Right cardiac atrium (tissue), 5 donors: ENCODE data around the gene INS. TPM values are rescaled to one million over a fixed set of nuclear protein-coding genes. Genes with fewer than 3 reads are reported as not detected.

ENCODE experiments used
- ATAC-seq, 2 donors: fragments of 200-7000 bp; cut with Tn5 transposase; one replicate each; pipeline versions ENCODE4 v1.8.0 to v1.9.1; 2020; ENCODE audit warnings: moderate library complexity in 2 of 2, mild to moderate bottlenecking in 1 of 2
- DNase-seq, 3 donors: peaks; one replicate each; pipeline ENCODE4 v3.0.0-alpha.2; 2020
- H3K27ac ChIP-seq: one replicate; pipeline ENCODE4 v1.5.1; 2013; ENCODE audit warnings: mild to moderate bottlenecking, low read length, control low read depth, moderate library complexity
- H3K27me3 ChIP-seq: one replicate; pipeline ENCODE4 v1.6.1; 2013; ENCODE audit not compliant: control insufficient read depth, insufficient read depth
- H3K4me1 ChIP-seq: one replicate; pipeline ENCODE4 v1.6.1; 2013; ENCODE audit warnings: low read length; ENCODE audit not compliant: control insufficient read depth, insufficient read depth
- H3K4me3 ChIP-seq: one replicate; pipeline ENCODE4 v1.5.1; 2013; ENCODE audit warnings: low read length, control low read depth
- H3K9me3 ChIP-seq: one replicate; pipeline ENCODE4 v1.6.1; 2013; ENCODE audit warnings: low read length; ENCODE audit not compliant: control insufficient read depth
- WGBS: extraction: QIAGEN DNeasy Blood & Tissue Kit; methylation state at CpG from one replicate; pipeline ENCODE4 v1.1.7; 2013; 5-methylcytosine and 5-hydroxymethylcytosine counted together
- intact Hi-C, 4 donors: fragments of 100-400 bp; cut with DNase I; formaldehyde crosslinking; loops; one replicate each; pipeline versions ENCODE4 v1.11.0 to v1.14.0; 2022 to 2023
- polyA plus RNA-seq: library from polyadenylated mRNA; stranded (reverse); fragments of 200-250 nt; gene quantifications from one replicate; pipeline ENCODE4 v1.2.3, GENCODE V29; 2013
- total RNA-seq, 4 donors: library from RNA; stranded (reverse); fragmentation: NEBNext Ultra II Directional; extraction: Animal tissue kit (Norgen Biotek cat#: 25700); gene quantifications; one replicate each; pipeline ENCODE4 v1.2.1, GENCODE V29; 2021
- donor health status: healthy with polysubstance abuse.
- donor health status: DM: no; HTN: yes; CAD: no.
- donor health status: DM: no; HTN: no; CAD: no.
- donor health status: DM: no; HTN: yes; CAD: no; lungs with severe emphysema.
- donor health status: DM: yes; HTN: yes; CAD: no.

The INS gene
- total and polyA plus RNA-seq, 5 donors = 1.1 TPM; not detected in 4

GRCh38 chr11:2191883-2192282, 30.9 kb upstream of the INS start:
- Histone ChIP-seq H3K9me3 (no peaks in the 10 kb centered on the region), H3K27ac (no peak overlapping the region), H3K4me1 (no peaks in the 10 kb centered on the region), H3K27me3 (no peaks in the 10 kb centered on the region), H3K4me3 (no peak overlapping the region)
- 86% methylated on average over 7 of the region's 7 CpGs for WGBS
- no peak for DNase-seq
- intact Hi-C loops = loop anchor here in 2 of 4 donors (10.0 kb wide), 3 partner anchors 333 to 693 kb away; partner anchors contain the start of gene CDKN1C (in 1 of the 2)
- ATAC-seq = no peak

GRCh38 chr11:2190657-2191471, 29.9 kb upstream of the INS start:
- Histone ChIP-seq H3K4me1 (no peaks in the 10 kb centered on the region), H3K9me3 (no peaks in the 10 kb centered on the region), H3K27me3 (no peaks in the 10 kb centered on the region), H3K27ac (no peak overlapping the region), H3K4me3 (no peak overlapping the region)
- intact Hi-C loops = loop anchor here in 2 of 4 donors (10.0 kb wide), 3 partner anchors 334 to 694 kb away; partner anchors contain the start of gene CDKN1C (in 1 of the 2)
- WGBS = 48% methylated on average over 30 of the region's 30 CpGs
- ATAC-seq (no peak), DNase-seq (no peak)

- ATAC-seq (peak in 1 of 2 donors; percentile 42), DNase-seq (no peak)
- H3K27me3 ChIP-seq = no peaks in the 10 kb centered on the region
- H3K27ac ChIP-seq = no peak overlapping the region
- H3K4me3 ChIP-seq = no peak overlapping the region
- no peaks in the 10 kb centered on the region for H3K9me3 ChIP-seq
- intact Hi-C loops = loop anchor here in 2 of 4 donors (10.0 kb wide), 3 partner anchors 335 to 695 kb away; partner anchors contain the start of gene CDKN1C (in 1 of the 2)
- H3K4me1 ChIP-seq = no peaks in the 10 kb centered on the region
- WGBS = 59% methylated on average over 29 of the region's 29 CpGs
These were observed 29.1 kb upstream of the INS start for GRCh38 chr11:2189938-2190656.

GRCh38 chr11:2188745-2189144, 27.7 kb upstream of the INS start:
- Histone ChIP-seq H3K27me3 (no peaks in the 10 kb centered on the region), H3K4me1 (no peaks in the 10 kb centered on the region), H3K27ac (no peak overlapping the region), H3K4me3 (no peak overlapping the region), H3K9me3 (no peaks in the 10 kb centered on the region)
- ATAC-seq (no peak), DNase-seq (no peak)
- intact Hi-C loops = no loop called here
- WGBS = 87% methylated on average over 19 of the region's 19 CpGs

- Histone ChIP-seq H3K9me3 (no peaks in the 10 kb centered on the region), H3K27ac (no peak overlapping the region), H3K4me3 (no peak overlapping the region), H3K4me1 (no peaks in the 10 kb centered on the region), H3K27me3 (no peaks in the 10 kb centered on the region)
- WGBS = 92% methylated on average over 7 of the region's 7 CpGs
- intact Hi-C loops = no loop called here
- no peak for DNase-seq
- ATAC-seq = no peak
These were observed 26.3 kb upstream of the INS start for GRCh38 chr11:2187280-2187707.

GRCh38 chr11:2186669-2187279, 25.8 kb upstream of the INS start:
- peak; percentile 17 to 28 for ATAC-seq
- intact Hi-C loops = no loop called here

GRCh38 chr11:2185324-2186085, 24.5 kb upstream of the INS start:
- no peaks in the 10 kb centered on the region for H3K4me1 ChIP-seq
- DNase-seq = no peak
- H3K9me3 ChIP-seq = no peaks in the 10 kb centered on the region
- whole genome bisulfite sequencing = 64% methylated on average over 23 of the region's 23 CpGs
- no peak overlapping the region for H3K4me3 ChIP-seq
- no peak for ATAC-seq
- intact Hi-C loops = no loop called here
- H3K27ac ChIP-seq = no peak overlapping the region
- H3K27me3 ChIP-seq = no peaks in the 10 kb centered on the region

More at GRCh38 chr11:2186669-2187279, 25.8 kb upstream of the INS start:
- no peak overlapping the region for H3K4me3 ChIP-seq
- WGBS = 22% methylated on average over 21 of the region's 21 CpGs
- H3K4me1 ChIP-seq = no peaks in the 10 kb centered on the region
- no peak overlapping the region for H3K27ac ChIP-seq
- no peaks in the 10 kb centered on the region for H3K9me3 ChIP-seq
- H3K27me3 ChIP-seq = no peaks in the 10 kb centered on the region
- DNase-seq = no peak

GRCh38 chr11:2182692-2183474, 21.9 kb upstream of the INS start:
- H3K27me3 ChIP-seq = no peaks in the 10 kb centered on the region
- no peak for DNase-seq
- WGBS = 81% methylated on average over 20 of the region's 20 CpGs
- intact Hi-C loops = no loop called here
- ATAC-seq = no peak
- H3K4me1 ChIP-seq = no peaks in the 10 kb centered on the region
- no peak overlapping the region for H3K4me3 ChIP-seq
- no peaks in the 10 kb centered on the region for H3K9me3 ChIP-seq
- H3K27ac ChIP-seq = no peak overlapping the region

GRCh38 chr11:2182075-2182474, 21.1 kb upstream of the INS start:
- ATAC-seq (no peak), DNase-seq (no peak)
- no peaks in the 10 kb centered on the region for H3K27me3 ChIP-seq
- H3K4me3 ChIP-seq = no peak overlapping the region
- no peak overlapping the region for H3K27ac ChIP-seq
- no peaks in the 10 kb centered on the region for H3K4me1 ChIP-seq
- intact Hi-C loops = no loop called here
- H3K9me3 ChIP-seq = no peaks in the 10 kb centered on the region
- WGBS = 79% methylated on average over 18 of the region's 18 CpGs

- 75% methylated on average over 11 of the region's 11 CpGs for WGBS
- Histone ChIP-seq H3K27me3 (no peaks in the 10 kb centered on the region), H3K4me1 (no peaks in the 10 kb centered on the region), H3K27ac (no peak overlapping the region), H3K4me3 (no peak overlapping the region), H3K9me3 (no peaks in the 10 kb centered on the region)
- no peak for ATAC-seq
- no peak for DNase-seq
- intact Hi-C loops = no loop called here
These were observed 19.9 kb upstream of the INS start for GRCh38 chr11:2180789-2181370.
